GM21737 (cell line): ENCODE measurements around the gene MBD4.

Experiments used
- ATAC-seq: cut with Tn5 transposase; IDR thresholded peaks from one replicate; pipeline ENCODE4 v1.9.1; 2021; ENCODE audit warnings: mild to moderate bottlenecking, moderate library complexity; ENCODE audit not compliant: unreplicated experiment

MBD4 gene

DNA sequence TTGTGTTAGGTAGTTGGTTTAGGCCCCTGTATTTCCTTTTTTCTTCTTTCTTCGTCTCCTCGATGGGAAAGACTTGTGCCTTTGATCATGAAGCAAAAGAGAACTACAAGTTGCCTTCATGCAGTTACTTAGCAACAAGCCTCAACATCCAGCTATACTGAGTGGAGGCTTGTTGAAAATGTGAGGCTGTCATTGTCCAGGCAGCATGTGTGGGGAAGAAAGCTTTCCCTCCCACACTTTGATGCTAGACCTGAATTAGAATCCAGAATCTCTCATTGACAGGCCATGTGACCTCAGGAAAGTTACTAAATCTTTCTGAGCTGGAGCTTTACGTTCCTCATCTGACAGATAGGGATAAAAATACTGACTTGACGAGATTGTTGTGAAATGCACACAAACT is 24.0 kb upstream of the MBD4 start:
- ATAC-seq = no peak

DNA sequence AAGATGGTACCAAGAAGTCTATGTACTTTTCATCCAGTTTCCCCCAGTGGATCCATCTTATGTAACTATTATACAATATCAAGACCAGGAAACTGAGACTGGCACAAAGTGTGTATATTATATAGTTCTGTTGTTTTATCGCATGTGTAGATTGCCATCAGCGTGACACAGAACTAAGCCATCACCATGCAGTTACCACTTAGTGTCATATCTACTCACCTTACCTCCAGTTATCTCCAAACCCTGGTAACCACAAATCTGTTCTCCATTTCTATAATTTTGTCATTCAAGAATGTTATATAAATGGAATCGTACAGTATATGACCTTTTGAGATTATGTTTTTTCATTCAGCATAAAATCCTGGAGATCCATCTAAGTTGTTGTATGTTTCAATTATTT is 23.3 kb upstream of the MBD4 start:
- no peak for ATAC-seq

DNA sequence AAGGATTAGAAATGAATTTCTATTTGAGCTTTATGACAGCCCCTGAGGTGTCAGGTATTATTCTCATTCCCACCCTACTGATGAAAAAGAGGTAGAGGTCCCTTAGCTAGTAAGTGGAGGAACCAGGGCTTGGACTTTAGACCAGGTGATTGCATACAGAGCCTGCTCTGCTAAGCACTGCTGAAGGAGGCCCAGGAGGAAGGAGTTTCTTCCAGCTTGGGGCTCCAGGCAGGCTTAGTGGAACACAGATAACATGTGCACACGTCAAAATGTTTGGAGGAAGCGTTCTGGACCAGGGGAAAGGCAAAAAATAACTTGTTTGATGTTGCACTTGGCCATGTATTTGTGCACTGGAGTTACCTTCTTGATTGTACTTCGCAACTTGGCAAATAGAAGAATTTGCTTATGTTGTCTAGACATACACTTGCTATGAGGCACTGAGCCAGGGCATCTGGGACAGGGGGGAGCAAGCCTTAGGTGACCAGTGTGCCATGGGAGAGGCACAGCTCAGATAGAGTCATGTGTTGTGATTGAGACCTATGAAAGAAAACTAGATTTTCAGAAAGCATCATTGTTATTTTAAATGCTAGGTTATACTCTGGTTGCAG is 22.7 kb upstream of the MBD4 start:
- ATAC-seq = no peak

DNA sequence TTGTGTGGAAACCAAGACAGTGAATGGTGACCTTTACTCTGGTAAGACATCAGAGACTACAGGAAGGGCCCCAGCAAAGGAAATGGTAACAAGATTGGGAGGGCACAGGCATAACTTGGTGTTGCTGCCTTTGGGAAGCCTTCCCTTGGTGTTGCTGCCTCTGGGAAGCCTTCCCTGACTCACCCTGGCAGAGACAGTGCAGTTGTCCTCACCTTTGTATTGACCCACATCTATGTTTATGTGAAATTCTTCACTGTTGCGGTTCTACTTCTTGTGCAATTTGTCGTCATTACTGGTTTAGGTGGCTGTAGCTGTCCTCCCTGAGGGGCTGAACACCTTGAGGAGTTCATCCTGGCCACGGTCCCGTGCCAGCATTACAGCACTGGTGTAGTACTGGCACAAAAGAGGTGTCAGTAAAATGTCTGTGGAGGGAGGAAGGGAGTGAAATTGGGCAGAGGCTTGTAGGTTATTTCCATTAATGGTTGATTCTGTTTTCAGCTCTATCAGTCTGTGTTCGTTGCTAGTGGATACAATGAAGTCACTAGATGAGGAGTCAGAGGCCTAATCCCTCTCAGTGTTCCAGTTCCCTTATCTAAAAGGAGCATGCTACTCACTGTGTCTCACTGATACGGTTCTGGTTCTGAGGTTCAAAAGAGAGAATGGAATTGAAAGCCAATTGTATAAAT is 21.9 kb upstream of the MBD4 start:
- no peak for ATAC-seq

DNA sequence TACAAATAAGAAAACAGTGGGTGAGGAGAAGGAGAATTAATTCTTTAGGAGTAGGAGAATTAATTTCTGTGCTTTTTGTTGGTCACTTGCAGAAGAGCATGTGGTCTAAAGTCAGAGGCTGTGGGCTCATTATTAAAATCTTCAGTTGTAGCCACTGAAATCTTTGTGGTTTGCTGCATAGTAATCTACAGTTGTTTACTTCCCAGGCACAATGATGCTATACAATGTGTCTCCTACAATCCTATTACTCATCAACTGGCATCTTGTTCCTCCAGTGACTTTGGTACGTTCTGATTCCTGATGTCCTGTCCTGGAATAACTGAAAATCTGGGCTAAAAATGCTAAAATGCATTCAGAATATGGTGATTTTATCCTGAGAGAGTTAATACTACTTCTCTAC is 21.3 kb upstream of the MBD4 start:
- ATAC-seq = peak; percentile 49

DNA sequence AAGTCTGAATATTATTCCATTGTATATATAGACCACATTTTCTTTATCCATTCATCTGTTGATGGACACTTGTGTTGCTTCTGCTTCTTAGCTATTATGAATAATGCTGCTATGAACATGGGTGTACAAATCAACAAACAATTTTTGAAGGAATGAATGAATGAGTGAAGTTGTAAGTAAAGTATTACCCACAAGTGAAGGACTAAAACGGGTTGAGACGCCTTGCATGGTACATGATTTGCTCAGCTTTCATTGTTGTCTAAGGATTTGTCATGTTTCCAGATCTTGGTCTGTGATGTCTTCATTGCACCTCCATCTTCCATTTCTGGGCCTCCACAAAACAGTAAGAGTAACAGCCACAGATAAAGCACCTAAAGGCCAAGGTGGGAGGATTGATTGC is 20.8 kb upstream of the MBD4 start:
- no peak for ATAC-seq

DNA sequence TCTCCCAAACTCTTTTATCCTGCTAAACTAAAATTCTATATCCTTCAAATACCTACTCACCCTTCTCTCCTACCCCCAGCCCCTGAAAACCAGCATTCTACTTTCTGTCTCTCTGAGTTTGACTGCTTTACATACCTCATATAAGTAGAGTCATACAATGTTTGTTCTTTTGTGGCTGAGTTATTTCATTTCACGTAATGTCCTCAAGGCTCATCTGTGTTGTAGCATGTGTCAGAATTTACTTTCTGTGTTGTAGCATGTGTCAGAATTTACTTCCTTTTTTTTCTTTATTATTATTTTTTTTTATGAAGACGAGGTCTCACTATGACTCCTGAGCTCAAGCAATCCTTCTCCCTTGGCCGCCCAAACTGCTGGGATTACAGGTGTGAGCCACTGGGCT is 20.4 kb upstream of the MBD4 start:
- ATAC-seq = no peak

DNA sequence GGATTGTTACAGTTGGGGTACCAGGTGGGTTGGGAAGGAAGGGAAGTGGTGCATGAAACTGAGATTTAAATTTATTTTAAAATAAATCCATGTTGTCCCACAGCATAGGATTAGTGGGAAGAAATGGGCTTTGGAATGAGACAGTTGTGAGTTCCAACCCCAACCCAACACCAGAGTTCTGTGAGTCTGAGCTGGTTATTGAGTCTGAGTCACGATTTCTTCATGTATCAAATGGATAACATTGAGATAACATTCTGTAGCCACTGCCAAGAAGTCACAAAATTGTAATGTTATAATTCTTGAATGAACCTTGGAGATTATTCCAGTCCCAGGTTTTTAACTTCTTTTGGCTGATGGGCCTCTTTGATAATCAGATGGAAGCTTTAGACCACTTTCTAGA is 14.0 kb upstream of the MBD4 start:
- no peak for ATAC-seq

DNA sequence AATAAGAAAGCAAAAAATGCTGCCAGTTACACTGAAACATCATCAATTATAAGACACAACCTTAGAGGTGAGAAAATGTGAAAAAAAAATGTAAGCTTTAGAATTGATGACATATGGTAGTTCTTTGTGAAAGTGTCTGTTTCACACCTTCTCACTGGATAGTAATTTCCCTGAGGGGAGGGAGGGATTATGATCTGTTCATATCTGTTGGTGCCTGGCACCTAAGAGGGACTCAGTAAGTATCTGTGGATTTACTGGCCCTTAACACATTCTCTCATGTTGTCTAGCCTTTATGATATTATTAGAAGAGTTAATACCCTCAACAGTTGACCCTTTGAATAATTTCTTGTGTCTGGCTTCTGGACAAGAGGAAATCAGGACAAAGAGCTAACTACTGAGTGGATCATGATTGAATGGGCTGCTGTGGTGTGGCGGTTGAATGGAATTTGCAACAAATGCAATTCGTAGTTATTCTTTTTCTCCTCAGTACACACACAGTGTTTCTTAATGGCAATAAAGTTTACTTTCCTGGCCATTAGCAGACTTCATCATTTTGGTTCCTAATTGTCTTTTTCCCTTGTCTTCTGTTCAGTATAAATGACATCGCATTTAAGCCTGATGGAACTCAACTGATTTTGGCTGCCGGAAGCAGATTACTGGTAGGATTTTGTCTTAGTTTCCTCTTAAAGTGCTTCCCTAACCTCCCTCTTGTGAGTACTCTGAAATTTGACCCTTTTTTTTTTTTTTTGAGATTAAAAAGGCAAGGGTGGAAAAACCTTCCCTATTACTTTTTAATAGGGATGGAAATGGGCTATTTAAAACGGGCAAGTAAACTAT is 9.7 kb upstream of the MBD4 start:
- no peak for ATAC-seq

DNA sequence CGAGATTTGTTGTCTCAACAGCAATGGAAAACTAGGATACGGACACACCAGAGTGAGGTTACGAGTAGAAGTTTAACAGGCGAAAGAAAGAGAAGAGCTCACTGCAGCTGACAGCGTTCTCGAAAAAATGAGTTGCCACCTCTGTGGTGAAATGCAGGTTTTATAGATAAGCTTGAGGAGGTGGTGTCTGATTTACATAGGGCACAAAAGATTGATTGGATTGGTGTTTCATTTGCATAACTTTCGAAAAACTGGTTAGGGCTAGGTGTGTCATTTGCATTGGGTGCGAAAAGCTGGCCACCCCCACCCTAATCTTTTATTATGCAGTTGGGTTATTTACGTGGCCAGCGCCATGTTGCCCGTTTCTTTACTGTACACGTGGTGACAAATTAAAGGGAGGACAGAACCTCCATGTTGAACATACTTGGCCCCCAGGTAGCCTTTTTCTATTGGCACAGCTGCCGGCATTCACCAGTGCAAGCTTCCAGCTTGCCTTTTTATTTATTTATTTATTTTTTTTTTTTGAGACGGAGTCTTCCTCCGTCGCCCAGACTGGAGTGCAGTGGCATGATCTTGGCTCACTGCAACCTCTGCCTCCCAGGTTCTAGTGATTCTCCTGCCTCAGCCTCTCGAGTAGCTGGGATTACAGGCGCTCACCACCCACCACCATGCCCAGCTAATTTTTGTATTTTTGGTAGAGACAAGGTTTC is 8.6 kb upstream of the MBD4 start:
- ATAC-seq = no peak

DNA sequence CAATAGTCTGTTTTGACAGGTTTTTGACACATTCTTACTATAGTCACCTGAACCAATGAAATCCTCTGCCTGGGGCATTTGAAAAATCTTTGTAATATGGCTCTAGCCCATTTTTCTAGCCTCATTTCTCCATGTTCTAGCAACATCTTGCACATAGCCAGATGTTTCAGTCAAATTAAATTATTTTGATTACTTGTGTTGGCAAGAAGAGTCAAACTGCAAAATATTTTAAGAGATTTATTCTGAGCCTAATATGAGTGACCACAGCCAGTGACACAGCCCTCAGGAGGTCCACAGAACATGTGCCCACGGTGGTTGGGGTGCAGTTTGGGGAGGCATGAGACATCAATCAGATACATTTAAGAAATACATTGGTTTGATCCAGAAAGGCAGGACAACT is 7.2 kb upstream of the MBD4 start:
- no peak for ATAC-seq

DNA sequence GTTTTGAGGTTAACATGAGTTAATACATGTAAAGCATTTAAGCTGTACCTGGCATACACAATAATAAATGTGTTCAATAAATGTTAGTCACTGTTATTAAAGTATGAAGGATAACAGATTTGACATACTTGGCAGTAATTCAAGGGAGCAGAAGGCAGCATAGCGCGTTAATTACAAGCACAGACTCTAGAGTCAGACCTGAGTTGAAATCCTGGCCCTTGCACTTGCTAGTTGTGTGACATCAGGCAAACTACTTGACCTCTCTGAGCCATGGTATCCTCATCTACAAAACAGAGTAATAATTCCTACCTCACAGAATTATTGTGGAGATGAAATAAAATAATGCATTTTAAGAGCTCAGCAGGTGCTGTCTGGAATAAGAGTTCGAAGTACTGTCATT is 5.7 kb upstream of the MBD4 start:
- ATAC-seq = no peak

DNA sequence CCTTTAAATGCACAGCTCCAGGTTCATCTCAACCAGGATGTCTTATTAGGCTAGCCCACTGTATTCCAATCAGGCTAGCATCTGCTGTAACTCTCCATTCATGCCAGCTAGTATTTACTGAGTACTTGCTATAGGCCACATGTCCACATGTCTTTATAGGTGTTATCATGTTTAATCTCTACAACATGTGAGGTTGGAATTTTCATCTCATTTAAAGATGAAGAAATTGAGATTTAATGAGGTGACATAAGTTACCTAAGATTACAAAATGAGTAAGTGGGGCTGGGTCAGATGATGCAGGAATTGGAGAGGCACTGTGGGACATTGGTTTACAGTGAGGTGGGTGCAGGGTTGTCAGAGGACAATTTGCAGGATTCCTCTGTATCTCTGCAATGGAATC is 3.2 kb upstream of the MBD4 start:
- ATAC-seq = no peak

DNA sequence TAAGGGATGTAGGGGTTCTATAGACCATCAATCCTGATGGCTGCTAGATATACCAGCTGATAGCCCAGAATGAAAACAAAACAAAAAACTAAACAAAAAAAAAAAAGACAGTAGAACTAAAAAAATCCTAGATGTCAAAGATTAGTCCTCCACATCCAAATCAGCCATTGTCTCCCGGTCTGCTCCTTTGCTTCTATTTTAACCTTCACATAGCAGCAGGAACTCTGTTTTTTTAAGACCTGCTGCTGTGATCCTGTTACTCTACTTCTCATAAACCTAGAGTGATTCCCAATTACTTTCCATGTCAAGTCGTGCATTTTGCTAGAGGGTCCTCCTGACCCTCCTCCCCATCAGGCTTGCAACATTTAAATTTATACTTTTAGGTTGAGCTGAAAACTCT is 2.7 kb upstream of the MBD4 start:
- ATAC-seq = no peak

DNA sequence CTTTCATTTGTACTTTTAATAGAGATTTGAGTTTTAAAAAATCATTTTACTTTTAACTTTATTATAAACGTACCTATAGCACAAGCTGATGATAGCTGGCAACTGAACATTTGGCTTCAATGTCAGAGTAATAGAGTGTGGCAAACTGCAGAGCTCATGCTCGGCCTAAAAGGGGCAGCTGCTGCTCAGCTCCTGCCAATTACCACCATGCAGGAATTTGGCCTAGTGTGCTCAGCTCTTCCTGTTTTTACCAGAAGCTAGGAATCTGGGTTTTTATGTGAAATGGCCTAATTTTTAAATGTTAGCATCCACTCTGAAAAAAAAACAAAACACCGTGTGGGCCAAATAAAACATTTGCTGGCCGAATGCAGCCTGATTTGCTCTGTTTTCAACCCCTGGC is 2.0 kb upstream of the MBD4 start:
- no peak for ATAC-seq

DNA sequence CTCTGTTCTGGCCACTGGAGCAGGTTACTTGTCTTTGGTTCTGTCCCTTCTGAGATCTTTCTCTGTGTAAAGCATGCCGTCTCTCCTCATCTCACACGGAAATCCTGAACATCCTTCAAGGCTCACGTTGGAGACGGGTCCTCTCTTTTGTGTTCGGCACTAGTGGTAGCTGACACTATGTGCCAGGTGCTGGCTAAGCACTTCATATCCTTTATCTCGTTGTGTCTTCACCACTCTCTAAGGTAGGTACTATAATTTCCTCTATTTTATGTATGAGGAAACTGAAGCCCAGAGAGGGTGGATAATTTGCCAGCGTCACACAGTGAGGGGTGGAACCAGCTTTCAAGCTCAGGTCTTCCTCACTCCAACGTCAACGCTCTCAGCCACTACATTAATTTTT is 1.5 kb upstream of the MBD4 start:
- no peak for ATAC-seq

DNA sequence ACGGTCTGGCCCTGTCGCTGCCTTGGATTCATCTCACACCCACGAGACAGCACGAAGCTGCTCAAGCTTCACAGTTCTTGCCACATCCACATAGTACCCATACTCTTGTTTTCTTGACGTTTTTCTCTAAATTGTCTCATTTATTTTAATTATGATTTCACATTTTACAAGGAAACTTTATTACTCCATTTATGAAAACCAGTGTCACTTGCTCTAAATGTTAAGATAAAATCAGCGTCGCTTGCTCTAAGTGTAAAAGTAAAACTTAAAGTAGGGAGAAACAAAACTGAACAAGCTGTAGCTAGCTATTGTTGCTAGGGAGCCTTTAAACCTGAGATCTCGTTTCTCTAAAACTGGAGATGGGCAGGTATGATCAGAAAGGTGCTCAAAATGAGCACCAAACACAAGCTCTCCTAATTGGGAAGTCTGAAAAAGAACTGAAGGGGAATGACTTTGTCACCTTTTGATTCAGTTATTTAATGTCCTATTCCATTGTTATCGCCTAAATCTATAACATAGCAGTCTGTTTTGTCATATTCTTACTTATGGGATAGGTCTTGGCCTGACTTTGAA is 956 bp upstream of the MBD4 start:
- no peak for ATAC-seq

DNA sequence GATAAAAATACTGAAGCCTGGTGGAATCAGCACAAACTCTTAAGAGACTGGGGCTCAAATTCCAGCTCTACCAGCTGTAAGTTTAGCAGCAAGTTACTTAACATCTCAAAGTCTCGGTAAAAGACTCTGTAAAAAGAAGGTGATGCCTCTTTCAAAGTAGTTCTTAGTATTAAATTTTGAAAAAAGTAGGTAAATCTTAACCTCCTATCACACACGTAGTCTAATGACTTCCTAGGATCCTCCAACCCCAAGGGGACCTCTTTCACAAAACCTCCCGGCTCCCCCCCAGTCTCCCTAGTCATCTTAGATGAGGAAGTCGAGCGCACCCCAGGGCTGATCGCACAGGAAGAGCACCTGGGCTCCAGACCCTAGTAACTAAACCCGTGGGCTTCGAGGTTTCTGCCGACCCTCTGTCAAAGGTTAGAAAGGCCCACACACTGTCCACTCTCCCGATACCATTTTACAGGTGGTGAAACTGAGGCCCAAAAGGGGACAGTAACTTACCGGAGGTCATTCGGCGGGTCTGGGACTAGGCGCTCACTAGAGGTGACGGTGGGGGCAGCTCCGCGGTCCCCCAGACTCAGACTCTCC is 427 bp downstream of the MBD4 start:
- peak; percentile 21 for ATAC-seq

DNA sequence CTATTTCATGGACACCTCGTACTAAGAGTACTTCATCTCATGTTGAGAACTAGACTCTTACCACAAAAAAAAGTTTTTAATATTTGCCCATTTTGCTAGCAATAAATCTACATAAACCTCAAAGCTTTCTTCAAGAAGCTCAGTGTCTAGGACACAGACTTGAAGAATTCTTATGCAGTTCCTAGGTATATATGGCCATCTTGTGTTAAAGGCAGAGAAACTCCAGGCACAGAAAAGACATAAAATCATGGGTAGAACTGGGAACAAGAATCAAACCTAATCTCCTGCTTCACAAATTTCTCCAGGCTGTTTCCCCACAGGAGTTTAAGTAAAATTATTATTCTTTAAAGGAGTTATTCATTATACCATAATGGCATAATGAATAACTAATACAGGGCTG is 4.4 kb downstream of the MBD4 start:
- ATAC-seq = no peak

DNA sequence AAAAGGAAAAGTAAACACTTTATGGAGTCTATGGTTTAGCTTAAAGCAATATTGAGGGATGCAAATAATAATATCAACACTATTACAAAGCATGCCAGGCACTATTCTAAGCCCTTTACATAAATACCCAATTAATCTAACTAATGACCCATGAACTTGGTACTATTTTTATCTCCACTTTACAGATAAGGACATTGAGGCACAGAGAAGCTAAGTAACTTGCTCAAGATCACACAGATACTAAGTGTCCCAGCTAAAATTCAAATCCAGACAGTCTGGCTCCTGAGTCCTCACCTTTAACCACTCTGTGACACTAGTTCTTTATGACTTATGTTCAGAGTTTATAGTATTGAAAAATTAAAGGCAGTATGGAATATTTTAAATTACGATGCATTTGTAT is 5.6 kb downstream of the MBD4 start:
- no peak for ATAC-seq

DNA sequence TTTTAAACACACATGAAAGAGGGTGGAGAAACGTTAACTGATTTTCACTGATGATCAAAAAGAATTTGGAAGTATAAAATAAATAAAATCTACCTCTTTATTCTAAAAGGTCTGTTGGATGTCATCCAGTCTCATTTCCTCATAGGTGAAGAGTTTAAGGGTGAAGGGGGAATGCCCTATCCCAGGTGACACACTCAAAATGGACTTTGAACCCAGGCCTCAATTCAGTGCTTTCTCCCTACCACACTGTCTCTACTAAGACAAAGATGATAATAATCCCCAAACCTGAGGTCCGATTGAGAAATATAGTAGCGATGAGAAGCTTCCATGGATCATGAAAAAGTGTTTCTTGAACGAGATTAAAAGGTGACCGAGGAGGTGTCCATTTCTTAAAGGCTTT is 6.2 kb downstream of the MBD4 start:
- ATAC-seq = no peak
